ENCODE data around the gene CNTN1.

CNTN1 gene

DNA sequence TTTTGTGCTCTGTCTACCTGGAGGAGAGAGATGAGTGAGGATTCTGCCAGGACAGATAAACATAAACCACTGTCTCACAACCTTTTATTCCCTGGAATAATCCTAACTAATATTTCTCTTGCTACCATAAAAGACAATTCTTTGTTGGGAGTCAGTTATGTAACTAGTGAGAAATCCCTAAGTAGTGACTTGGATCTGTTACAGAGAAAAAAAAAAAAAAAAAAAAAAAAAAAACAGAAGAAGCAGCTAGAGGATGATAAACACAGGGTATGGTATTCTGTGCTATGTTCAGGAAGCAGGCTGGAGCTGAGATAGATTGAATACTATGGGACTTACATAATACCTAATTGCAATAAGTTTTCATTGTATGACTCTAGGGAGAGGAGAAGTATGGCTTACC, 178.7 kb downstream of the CNTN1 start:
- no peak for DNase-seq

GRCh38 chr12:40874868-40875267, 182.6 kb downstream of the CNTN1 start:
- DNase-seq, result no peak

DNA sequence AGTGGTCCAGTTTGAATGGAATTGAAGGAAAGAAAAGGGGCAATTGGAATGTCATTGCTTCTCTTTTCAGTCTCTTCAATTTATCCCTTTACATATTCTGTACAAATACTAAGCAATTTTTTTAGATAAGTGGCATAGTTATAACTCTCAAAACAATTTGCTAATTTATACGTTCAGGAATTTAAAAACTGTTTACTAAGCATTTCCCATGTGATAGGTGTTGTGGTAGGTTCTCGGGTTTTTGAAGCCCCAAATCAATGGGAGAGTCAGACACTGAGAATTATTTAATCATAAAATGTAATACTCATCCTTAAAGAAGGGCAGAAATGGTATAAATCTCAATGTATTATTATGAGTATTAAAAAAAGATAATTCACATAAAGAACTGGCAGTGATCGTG, 197.1 kb downstream of the CNTN1 start:
- DNase-seq, result no peak

- no peak for DNase-seq
Measured at GRCh38 chr12:40892528-40892927, 200.3 kb downstream of the CNTN1 start.

GRCh38 chr12:40898505-40898904, 206.3 kb downstream of the CNTN1 start:
- no peak for DNase-seq

DNA sequence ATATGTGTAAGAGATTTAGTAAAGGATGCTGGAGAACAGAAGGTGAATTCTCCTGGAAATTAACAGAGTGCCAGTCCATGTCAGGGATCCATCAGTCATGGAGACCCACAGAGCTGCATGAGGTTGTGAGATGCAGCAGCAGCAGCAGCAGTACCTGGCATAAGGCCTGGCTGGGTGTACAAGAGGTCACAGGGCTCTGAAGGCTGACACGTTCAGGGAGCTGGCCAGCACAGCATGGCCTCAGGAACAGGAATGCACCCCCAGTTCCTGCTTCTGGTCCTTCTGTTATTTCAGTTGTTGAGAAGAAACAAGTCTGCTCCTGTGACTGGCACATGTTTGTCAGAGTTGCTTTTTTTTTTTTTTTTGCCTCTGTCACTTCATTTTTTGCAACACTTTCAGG, 210.8 kb downstream of the CNTN1 start:
- DNase-seq, result no peak

DNA sequence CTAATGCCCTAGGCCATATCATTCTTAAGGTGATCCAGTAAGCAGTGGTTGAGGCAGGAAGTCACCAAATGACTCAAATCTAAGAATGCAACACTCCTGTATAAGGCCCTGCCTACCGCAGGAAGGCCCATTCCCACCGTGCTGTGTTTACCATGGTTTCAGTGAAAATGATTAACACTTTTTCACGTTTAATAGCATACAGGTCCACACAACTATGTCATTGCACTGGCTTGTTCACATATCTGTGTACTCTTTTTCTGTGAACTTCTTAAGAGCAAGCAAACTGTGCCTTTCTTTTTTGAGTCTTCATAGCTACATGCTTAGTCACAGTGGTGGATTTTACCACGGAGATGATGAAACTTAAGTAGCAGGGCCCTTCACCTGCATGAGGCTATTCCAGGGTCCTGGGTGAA, 214.9 kb downstream of the CNTN1 start:
- DNase-seq, result peak; percentile 42

GRCh38 chr12:40911676-40912075, 219.4 kb downstream of the CNTN1 start:
- DNase-seq, result no peak

- DNase-seq, result no peak
Measured at GRCh38 chr12:40915172-40915571, 222.9 kb downstream of the CNTN1 start.

DNA sequence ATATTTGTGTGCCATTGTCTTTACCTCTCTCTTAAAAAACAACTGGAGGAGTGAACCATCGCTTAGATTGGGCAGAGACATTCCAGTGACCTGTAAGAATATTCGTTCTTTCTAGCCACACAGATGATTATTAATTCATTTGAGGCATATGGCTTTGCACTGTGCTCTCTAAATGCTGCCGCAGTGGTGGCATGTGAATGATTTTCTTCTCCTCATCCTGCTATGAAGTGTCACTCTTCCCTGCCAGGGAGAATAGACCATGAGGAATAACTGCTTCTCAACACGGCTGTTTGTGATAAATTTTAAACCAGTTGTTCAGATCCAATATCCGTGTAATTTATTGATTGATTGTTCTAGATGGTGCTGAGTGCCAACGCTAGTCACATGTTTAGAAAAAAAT, 225.3 kb downstream of the CNTN1 start:
- no peak for DNase-seq

DNA sequence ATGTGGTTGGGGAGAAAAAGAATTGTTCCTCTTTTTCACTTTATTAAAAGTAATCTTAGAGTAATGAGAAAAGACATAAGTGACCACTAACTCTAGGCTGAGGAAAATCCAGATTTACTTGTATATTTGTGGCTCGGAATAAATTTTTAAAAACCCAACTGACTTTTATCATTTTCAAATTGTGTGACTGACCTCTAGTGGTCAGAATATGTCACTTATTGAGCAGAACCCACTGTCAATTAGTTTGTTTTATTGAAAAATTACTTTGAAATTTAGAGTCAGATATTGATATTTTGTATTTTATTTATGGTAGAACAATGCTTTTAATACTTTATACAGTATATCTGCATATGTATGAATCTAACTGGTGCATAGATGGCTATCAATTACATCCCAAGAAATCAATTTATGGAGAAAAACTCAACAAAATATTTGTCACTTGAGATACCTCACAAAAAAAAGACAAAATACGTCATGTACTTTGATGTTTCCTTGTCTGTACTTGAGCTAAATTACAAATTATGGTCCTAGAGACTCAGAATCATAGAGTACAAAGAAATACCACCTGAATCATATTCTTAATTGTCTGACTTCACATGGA, 229.4 kb downstream of the CNTN1 start:
- no peak for DNase-seq

DNA sequence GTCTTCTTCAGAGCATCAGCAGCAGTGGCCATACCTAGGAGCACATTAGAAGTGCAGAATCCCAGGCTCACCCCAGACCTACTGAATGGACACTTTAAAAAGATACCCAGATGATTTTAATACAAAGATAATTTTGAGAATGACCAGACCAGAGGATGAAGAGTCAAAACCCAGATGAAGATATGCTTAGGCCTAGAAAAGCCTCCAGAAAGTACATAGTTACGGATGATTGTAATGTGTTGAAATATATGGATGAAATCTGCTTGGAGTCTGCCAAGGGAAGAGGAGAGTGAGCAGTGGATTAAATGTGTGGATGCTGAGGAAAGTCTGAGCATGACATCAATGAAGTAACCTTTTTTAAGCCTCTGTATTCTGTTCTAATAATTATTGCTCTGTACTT, 245.7 kb downstream of the CNTN1 start:
- DNase-seq, result no peak

DNA sequence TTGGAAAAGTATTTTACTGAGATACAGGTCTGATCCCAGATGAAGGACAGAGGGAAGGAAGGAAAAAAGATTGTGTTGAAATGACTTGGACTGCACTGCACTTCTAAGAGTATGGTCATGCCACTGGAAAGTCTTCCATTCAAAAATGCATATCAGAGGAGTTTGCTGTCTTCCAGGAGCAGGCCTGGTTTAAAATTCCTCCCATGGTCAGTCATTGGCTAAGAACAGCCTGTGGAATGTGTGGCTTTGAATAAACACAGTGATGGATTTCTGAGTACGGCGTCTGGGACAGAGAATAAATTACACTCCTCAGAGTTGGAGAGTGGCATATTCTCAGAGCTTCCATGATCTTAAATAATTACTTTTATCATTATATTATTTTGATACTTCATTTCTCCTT, 250.1 kb downstream of the CNTN1 start:
- no peak for DNase-seq

DNA sequence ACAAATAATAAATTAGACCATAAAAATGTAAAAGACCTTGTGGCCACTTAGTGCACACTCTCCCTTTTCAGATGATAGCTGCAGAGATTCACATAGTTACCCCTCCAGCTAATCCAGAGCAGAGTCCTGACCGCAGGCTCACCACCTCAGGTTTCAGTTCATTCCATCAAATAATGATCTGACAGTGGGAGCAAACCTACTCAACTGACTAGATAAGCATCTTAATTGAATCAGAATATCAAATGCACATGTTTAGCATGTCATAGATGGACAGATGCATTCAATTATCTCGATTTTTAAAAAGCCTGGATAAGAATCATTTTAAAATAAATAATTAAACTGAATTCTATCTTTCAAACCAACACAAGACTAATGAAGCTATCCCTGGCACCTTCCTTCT, 253.5 kb downstream of the CNTN1 start:
- DNase-seq, result no peak

GRCh38 chr12:40946612-40947194, 254.5 kb downstream of the CNTN1 start:
- no peak for DNase-seq

- no peak for DNase-seq
Measured at GRCh38 chr12:40947797-40948196, 255.6 kb downstream of the CNTN1 start.

DNA sequence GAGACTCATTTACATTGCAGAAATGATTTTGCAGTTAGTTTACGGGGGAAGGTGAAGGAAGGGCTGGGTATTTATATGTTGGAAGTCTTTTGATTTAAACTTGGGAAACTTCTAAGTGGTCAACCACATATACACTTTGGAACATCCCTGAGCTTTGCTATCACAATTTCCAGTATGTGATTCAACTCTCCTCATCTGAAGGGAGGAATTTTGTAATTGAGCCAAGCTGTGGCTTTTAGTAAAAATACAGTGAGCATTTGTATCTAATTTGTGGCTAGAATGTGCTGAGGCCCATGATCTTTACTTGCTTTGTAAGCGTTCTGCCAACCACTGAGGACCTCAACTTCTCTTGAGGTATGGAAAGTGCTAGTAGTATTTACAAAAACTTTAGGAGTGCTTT, 260.8 kb downstream of the CNTN1 start:
- no peak for DNase-seq

GRCh38 chr12:40957417-40957816, 265.2 kb downstream of the CNTN1 start:
- DNase-seq, result no peak

DNA sequence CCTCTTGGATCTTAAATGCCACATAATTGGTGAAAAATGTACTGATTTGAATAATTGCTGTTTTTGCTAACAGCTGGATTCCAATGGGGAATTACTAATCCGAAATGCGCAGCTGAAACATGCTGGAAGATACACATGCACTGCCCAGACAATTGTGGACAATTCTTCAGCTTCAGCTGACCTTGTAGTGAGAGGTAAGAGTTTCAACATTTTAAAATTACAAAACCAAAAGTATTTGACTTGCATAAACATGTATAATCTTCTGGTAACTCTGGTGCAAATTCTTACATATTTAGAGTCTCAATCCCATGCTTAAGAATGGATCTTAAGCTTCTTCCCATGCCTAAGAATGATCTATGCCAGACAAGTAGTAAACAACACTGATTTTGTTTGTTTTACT, 266.8 kb downstream of the CNTN1 start:
- DNase-seq, result no peak

DNA sequence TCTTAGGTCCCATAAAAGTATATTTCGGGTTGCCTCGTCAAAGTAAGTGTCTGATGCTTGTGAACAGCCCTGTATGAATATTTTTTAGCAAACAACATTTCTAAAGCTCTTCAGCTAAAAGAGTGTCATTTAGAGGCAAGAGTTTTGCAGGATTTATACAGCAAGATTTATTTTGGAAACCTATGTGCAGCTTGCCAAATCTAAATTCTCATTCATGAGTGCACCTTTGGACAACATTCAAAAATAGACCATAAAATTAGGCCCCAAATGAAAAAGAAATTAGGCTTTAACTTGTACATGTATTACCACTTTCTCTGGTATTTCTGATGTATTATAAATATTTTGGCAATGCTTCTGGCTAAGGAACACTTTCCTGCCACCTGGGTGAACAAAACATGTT, 271.5 kb downstream of the CNTN1 start:
- no peak for DNase-seq

GRCh38 chr12:40969796-40970195, 277.6 kb downstream of the CNTN1 start:
- no peak for DNase-seq

DNA sequence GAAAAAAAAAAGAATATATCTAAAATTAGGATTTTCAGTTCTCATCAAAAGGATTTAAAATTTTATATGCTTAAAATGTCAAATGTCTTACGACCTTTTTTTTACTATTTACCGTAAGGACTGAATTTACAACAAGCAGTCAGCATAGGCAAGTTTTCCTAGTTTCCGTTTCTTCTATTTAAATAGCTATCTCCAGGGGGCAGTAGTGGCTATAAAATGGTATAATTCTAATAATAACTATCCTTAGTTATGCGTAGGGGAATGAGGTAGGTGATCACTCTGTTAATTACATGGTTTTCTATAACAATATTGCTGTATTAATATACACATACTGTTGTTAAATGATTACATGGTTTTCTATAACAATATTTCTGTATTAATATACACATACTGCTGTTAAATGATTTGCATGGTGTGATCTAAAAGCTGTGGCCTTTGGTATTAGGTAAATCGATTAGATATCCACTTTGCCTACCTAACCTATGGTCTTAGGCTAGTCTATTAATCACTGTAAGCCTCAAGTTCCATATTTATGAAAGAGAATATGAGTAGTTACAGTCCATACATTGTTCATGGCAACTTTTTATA, 278.2 kb downstream of the CNTN1 start:
- no peak for DNase-seq

DNA sequence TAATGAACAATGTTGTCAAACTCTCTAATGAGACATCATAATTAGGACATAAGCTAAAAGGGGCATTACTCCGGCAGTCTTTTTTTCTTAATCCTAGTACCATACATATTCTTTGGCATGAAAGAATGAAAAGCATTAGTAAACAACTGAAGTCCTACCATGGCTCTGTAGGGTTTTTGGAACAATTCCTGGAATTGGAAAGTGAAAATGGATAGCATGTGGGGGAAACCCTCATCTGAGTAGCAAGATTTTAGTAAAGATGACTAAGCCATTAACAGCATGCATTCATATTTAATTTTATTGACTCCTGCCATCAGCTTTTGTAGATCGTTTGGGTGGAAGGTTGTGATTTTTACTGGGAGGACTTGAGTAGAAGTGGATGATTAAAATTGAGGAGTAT, 279.7 kb downstream of the CNTN1 start:
- no peak for DNase-seq

- no peak for DNase-seq
Measured at GRCh38 chr12:40976546-40976945, 284.3 kb downstream of the CNTN1 start.

GRCh38 chr12:40980427-40980961, 288.3 kb downstream of the CNTN1 start:
- DNase-seq, result peak; percentile 85

Data from T1000 (cell line).